Gastroesophageal sphincter (tissue), 4 donors: ENCODE data around the gene SPRR1B. TPM values are rescaled to one million over a fixed set of nuclear protein-coding genes. Genes with fewer than 3 reads are reported as not detected.
"Not testable (repeated sequence)": the region's sequence is repeated elsewhere in the genome, so short reads cannot be mapped to it uniquely, and the experiment has no call there.

Source experiments
- ATAC-seq: fragments of 150-250 bp; one replicate; pipeline ENCODE4 v1.9.1; 2016; ENCODE audit warnings: mild to moderate bottlenecking, moderate library complexity
- H3K27ac ChIP-seq, 4 donors: fragments of 200-600 bp; sonication (generic) in 3 of 4; 1 replicate in 3 of 4; 2 replicates in 1 of 4; pipeline ENCODE4 v1.5.1; 2016 to 2019
- H3K27me3 ChIP-seq: fragments of 200-600 bp; sonication (generic); one replicate; pipeline ENCODE4 v1.5.1; 2019
- H3K36me3 ChIP-seq, 2 donors: fragments of 200-600 bp; sonication (generic); one replicate each; pipeline ENCODE4 v1.5.1; 2019; ENCODE audit warnings: control low read depth in 1 of 2
- H3K4me1 ChIP-seq, 3 donors: fragments of 200-600 bp; sonication (generic); 1 replicate in 2 of 3; 2 replicates in 1 of 3; pipeline ENCODE4 v1.5.1; 2016 to 2019; ENCODE audit warnings: control low read depth in 2 of 3
- H3K4me3 ChIP-seq, 2 donors: fragments of 200-600 bp; sonication (generic); one replicate each; pipeline ENCODE4 v1.5.1; 2019; ENCODE audit warnings: mild to moderate bottlenecking in 1 of 2, moderate library complexity in 1 of 2
- H3K9me3 ChIP-seq, 3 donors: fragments of 200-600 bp; sonication (generic); one replicate each; pipeline ENCODE4 v1.5.1; 2017 to 2019; ENCODE audit warnings: control low read depth in 2 of 3
- EP300 ChIP-seq: sonication (generic); formaldehyde crosslinking; IDR thresholded peaks from one replicate; pipeline ENCODE4 v1.6.1; 2017; ENCODE audit warnings: antibody characterized with exemption, mild to moderate bottlenecking
- POLR2A ChIP-seq, 2 donors: fragments of 450-650 bp; IDR thresholded peaks; one replicate each; pipeline ENCODE4 v1.6.1; 2017; ENCODE audit warnings: antibody characterized with exemption in 2 of 2, mild to moderate bottlenecking in 2 of 2, moderate library complexity in 1 of 2
- POLR2AphosphoS5 ChIP-seq: sonication (generic); formaldehyde crosslinking; IDR thresholded peaks from one replicate; pipeline ENCODE4 v1.6.1; 2017; ENCODE audit warnings: antibody characterized with exemption
- WGBS, 2 donors: methylation state at CpG; one replicate each; pipeline ENCODE4 v1.1.5; 2018; ENCODE audit warnings: low coverage in 1 of 2; 5-methylcytosine and 5-hydroxymethylcytosine counted together
- total RNA-seq, 4 donors: library from RNA; depleted of rRNA; stranded (reverse); fragments of >200 nt; gene quantifications; one replicate each; pipeline ENCODE4 v1.1.0, GENCODE V29; 2016
- TF ChIP-seq, protein P1 (sequence below), 4 experiments: fragments of 200-600 bp in 2 of 4; fragments of 450-650 bp in 2 of 4; sonication (generic) in 1 of 4; IDR thresholded peaks; one replicate each; pipeline ENCODE4 v1.5.1; 2017 to 2019; ENCODE audit warnings: antibody characterized with exemption in 4 of 4, mild to moderate bottlenecking in 2 of 4, moderate library complexity in 2 of 4

SPRR1B gene
- total RNA-seq, 4 donors from 2014 or later, result 15.1 to 30.0 TPM; not detected in 2

DNA sequence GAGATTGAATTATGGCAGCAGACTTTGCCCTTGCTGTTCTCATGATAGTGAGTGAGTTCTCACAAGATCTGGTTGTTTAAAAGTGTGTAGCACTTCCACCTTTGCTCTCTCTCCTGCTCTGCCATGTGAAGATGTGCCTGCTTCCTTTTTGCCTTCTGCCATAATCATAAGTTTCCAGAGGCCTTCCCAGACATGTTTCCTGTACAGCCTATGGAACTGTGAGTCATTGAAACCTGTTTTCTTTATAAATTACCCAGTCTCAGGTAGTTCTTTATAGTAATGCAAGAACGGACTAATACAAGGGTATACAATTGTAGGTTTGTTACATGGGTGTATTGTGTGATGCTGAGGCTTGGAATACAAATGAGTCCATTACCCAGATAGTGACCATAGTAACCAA is 4.2 kb downstream of the SPRR1B start:
- H3K4me3 ChIP-seq, result no peak overlapping the region
- no peaks in the 10 kb centered on the region for H3K9me3 ChIP-seq
- H3K4me1 ChIP-seq, result no peaks in the 10 kb centered on the region
- no peaks in the 10 kb centered on the region for H3K27me3 ChIP-seq
- no peaks in the 10 kb centered on the region for H3K36me3 ChIP-seq
- 82 to 100% methylated on average over 1 of the region's 1 CpG for WGBS, 2 donors
- ATAC-seq, result no peak
- no peak for TF ChIP-seq EP300
- no peak for TF ChIP-seq POLR2AphosphoS5
- TF ChIP-seq POLR2A (IDR thresholded peaks at IDR 0.05), result no peak
- TF ChIP-seq, protein P1, sequence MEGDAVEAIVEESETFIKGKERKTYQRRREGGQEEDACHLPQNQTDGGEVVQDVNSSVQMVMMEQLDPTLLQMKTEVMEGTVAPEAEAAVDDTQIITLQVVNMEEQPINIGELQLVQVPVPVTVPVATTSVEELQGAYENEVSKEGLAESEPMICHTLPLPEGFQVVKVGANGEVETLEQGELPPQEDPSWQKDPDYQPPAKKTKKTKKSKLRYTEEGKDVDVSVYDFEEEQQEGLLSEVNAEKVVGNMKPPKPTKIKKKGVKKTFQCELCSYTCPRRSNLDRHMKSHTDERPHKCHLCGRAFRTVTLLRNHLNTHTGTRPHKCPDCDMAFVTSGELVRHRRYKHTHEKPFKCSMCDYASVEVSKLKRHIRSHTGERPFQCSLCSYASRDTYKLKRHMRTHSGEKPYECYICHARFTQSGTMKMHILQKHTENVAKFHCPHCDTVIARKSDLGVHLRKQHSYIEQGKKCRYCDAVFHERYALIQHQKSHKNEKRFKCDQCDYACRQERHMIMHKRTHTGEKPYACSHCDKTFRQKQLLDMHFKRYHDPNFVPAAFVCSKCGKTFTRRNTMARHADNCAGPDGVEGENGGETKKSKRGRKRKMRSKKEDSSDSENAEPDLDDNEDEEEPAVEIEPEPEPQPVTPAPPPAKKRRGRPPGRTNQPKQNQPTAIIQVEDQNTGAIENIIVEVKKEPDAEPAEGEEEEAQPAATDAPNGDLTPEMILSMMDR (IDR thresholded peaks at IDR 0.05), result no peak
- H3K27ac ChIP-seq, result no peak overlapping the region

DNA sequence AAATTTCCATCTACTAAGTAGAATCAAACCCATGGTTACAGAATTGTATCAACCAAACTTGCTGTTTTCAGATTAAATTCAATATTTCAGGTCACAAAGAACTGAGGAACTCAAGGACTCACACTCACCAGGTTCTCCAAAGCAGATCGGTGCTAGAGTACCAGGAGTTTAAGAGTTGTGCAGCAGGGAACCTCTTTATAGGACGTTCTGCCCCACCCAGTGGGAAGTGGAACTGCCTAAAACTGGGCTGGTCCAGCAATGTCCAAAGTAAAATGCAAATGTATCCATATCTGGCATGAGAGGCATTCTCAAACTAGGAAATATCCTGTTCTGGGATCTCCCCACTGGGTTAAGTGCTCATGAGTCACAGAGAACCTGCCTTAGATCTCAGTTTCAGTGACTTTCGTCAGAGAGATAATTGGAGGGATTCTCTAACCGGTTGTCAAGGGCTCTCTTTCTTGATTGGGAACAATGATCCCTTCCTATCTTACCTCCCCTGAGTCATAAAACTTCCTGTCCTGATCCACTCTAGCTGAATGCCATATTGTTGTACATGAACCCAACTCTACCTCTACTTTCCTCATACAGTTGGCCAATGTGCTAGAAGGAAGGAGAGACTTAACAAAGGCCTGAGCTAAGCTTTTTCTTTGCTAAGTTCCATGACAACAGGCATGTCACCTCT is 10.1 kb downstream of the SPRR1B start, which contains the start of gene SPRR2D:
Gene SPRR2D, minus strand, starts transcription at position 171 of the 682 bp plus-strand sequence. CDS start 774 bp downstream, outside the sequence.
- no peaks in the 10 kb centered on the region for H3K9me3 ChIP-seq
- no peaks in the 10 kb centered on the region for H3K27me3 ChIP-seq
- no peak within 1 kb of the TSS for H3K4me3 ChIP-seq
- no peak for ATAC-seq
- TF ChIP-seq, protein P1 (IDR thresholded peaks at IDR 0.05), result no peak
- TF ChIP-seq POLR2A (IDR thresholded peaks at IDR 0.05) (no peak), EP300 (no peak), POLR2AphosphoS5 (no peak)
- H3K27ac ChIP-seq, result no peak within 1 kb of the TSS
- H3K36me3 ChIP-seq, result no peaks in the 10 kb centered on the region
- H3K4me1 ChIP-seq, result no peaks in the 10 kb centered on the region
- WGBS, 2 donors, result 65% methylated on average over 2 to 4 of the region's 4 CpGs

DNA sequence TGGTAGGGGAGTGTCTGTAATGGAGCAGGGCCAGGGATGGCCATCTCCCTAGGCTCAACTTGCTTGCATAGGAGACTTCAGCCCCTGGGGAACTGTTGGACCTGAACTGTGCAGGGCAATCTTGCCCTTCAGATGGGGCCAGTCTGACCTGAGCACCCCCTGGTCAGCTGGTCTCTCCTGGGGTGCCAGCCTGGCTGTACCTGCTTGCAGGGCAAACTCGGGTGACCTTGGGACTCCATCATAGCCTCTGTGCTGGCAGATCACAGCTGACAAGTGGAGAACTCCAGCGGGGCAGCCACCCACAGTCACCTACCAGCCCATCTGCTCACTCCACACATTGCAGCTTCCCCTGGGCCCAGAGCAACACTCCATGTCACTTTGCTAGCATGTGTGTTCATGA is 18.2 kb downstream of the SPRR1B start:
- H3K4me3 ChIP-seq, result no peak overlapping the region
- TF ChIP-seq, protein P1 (IDR thresholded peaks at IDR 0.05), result no peak
- TF ChIP-seq EP300, result no peak
- TF ChIP-seq POLR2AphosphoS5, result no peak
- ATAC-seq, result no peak
- no peak overlapping the region for H3K27ac ChIP-seq
- WGBS, 2 donors, result 100% methylated on average over 1 of the region's 2 CpGs; no CpG with 5 or more reads in 1 of the 2 donors
- peaks cover 5% of the 10 kb centered on the region for H3K27me3 ChIP-seq
- no peaks in the 10 kb centered on the region for H3K36me3 ChIP-seq
- no peaks in the 10 kb centered on the region for H3K4me1 ChIP-seq
- peaks cover 0 to 12% (median 0%) of the 10 kb centered on the region in 3 donors for H3K9me3 ChIP-seq

DNA sequence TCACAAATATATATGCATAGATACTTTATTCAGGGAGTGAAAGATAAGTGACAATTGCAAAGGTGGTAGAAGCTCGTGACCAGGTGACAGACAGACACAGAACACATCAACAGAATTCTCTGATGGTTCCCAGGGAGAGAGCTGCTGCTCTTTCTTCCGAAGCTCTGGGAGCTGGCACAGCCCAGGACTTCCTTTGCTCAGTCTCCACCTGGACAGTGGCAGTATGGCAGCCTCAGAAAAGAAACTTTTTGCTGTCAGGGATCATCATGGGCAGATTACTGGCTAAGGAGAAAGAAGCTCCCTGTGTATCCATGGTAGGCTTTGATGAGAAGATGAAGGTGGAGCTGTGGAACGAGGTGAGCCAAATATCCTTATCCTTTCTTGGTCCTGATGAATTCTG is 25.1 kb downstream of the SPRR1B start:
- H3K27me3 ChIP-seq, ATAC-seq, H3K36me3 ChIP-seq, H3K4me1 ChIP-seq, H3K9me3 ChIP-seq, H3K4me3 ChIP-seq, H3K27ac ChIP-seq: not testable (repeated sequence)
- 39 to 57% methylated on average over 3 of the region's 3 CpGs for WGBS, 2 donors

DNA sequence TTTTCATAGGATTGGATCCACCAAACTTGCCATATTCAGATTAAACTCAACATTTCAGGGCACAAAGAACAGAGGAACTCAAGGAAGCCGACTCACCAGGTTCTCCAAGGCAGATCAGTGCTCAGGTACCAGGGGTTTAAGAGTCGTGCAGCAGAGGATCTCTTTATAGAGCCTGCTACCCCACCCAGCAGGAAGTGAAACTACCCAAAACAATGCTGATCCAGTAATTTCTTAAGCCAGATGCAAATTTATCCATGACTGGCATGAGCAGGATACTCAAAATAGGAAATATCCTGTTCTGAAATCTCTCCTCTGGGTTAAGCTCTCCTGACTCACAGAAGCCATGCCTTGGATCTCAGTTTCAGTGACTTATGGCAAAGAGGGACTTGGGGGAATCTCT is 26.4 kb downstream of the SPRR1B start, which contains the start of gene SPRR2A:
Gene SPRR2A, minus strand, starts transcription at position 138 of the 400 bp plus-strand sequence. CDS start 777 bp downstream, outside the sequence.
- 72% methylated on average over 2 of the region's 2 CpGs; no CpG with 5 or more reads in 1 of the 2 donors for WGBS, 2 donors
- H3K4me1 ChIP-seq, result no peaks in the 10 kb centered on the region
- H3K4me3 ChIP-seq, result no peak within 1 kb of the TSS
- H3K36me3 ChIP-seq, result no peaks in the 10 kb centered on the region
- no peaks in the 10 kb centered on the region for H3K27me3 ChIP-seq
- TF ChIP-seq POLR2A (IDR thresholded peaks at IDR 0.05) (no peak), POLR2AphosphoS5 (no peak), EP300 (no peak)
- TF ChIP-seq, protein P1 (IDR thresholded peaks at IDR 0.05), result no peak
- no peak for ATAC-seq
- no peak within 1 kb of the TSS for H3K27ac ChIP-seq
- no peaks in the 10 kb centered on the region for H3K9me3 ChIP-seq
